HG03432 (cell line): ENCODE data around the gene PHACTR4.
"Not testable (repeated sequence)": the region's sequence is repeated elsewhere in the genome, so short reads cannot be mapped to it uniquely, and the experiment has no call there.

Experiments used
- ATAC-seq: cut with Tn5 transposase; IDR thresholded peaks from one replicate; pipeline ENCODE4 v1.9.1; 2021; ENCODE audit warnings: mild to moderate bottlenecking, moderate library complexity; ENCODE audit not compliant: unreplicated experiment

PHACTR4 gene

DNA sequence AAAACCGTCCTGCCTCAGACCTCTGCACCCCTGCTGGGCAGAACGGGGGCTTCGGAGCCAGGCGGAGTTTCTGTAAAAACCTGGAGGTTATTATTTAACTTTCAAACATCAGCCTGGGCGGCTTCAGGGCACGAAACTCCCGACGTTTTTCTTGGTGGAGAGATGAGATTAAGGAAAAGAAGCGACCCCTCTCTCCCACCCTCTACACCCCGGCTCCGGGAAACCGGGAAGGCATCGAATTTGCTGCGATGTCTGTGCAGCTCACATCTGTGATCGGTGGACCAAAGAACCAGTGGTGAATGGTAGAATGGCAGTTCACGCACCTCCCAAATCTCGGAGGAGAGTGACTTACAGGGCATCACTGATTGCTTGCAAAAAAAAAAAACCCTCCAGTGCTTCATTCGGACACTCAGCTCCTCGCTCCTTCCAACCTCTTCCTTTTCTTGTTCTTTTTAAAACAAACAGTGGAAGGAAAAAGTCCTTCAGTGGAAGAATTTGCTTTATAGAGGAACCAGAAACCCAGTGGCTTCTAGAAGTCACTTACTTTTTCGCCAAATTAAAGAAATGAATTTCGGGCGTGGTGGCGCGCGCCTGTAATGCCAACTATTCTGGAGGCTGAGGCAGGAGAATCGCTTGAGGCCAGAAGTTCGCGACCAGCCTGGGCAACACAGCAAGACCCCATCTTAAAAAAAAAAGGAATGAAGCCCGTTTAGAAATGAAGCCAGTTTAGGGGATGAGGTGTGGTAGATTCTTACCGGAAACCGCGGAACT lies 884 bp downstream of the PHACTR4 start:
- peak; percentile 11 for ATAC-seq

DNA sequence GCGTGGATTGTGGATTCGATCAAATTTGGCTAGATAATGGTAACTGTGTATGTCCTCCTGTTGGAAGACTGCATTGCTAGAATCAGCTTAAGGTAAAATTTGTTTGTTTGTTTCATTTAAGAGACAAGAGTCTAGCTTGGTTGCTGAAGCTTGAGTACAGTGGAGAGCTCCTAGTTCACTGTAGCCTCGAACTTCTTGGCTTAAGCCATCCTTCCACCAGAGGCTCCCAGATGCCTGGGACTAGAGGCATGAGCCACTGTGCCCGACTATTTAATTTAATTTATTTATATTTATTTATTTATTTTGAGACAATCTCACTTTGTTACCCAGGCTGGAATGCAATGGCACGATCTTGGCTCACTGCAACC lies 1.5 kb downstream of the PHACTR4 start:
- no peak for ATAC-seq

DNA sequence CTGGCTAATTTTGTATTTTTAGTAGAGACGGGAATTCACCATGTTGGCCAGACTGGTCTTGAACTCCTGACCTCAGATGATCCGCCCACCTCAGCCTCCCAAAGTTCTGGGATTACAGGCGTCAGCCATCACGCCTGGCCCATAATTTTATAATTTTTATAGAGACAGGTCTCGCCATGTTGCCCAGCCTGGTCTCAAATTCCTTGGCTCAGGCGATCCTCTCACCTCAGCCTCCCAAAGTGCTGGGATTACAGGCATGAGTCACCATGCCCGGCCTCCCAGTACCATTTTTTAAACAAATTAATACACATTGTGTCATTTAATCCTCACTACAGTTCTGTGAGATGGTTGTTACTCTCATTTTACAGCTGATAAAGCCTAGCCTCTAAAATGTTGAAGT lies 3.9 kb downstream of the PHACTR4 start:
- not testable (repeated sequence) for ATAC-seq

DNA sequence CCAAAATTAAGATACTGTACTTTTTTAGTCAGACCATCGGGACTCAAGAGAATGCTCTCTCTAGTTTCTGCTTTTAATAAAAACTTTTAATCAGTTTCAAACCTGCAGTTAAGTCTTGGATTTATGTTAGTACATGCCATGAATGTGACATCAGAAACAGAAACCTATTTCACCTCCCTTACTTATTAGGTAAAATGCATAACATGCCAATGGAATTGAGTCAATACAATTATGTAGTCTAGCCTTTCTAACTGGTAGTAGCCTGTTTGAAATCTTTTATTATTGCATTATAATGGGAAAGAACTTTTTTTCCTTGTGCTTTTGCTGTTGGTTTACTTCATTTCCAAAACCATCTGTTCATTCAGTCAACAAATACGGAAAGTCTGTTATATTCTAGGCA lies 4.8 kb downstream of the PHACTR4 start:
- ATAC-seq, result no peak

DNA sequence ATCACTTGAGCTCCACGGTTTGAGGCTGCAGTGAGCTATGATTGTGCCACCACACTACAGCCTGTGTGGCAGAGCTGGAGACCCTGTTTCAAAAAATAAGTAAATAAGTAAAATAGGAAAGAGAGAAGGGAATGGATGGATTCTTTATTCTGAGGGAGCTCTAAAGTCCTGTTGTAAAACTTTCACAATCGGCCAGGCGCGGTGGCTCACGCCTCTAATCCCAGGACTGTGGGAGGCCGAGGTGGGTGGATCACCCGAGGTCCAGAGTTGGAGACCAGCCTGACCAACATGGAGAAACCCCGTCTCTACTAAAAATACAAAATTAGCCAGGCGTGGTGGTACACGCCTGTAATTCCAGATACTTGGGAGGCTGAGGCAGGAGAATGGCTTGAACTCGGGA lies 6.1 kb downstream of the PHACTR4 start:
- ATAC-seq, result not testable (repeated sequence)

DNA sequence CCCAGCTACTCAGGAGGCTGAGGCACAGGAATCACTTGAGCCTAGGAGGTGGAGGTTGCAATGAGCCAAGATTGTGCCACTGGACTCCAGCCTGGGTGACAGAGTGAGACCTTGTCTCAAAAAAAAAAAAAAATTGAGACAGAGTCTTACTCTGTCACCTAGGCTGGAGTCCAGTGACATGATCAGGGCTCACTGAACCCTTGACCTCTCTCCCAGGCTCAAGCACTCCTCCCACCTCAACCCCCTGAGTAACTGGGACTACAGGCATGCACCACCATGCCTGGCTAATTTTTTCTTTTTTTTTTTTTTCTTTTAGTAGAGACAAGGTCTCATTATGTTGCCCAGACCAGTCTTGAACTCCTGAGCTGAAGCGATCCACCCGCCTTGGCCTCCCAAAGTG lies 6.7 kb downstream of the PHACTR4 start:
- ATAC-seq, result not testable (repeated sequence)

DNA sequence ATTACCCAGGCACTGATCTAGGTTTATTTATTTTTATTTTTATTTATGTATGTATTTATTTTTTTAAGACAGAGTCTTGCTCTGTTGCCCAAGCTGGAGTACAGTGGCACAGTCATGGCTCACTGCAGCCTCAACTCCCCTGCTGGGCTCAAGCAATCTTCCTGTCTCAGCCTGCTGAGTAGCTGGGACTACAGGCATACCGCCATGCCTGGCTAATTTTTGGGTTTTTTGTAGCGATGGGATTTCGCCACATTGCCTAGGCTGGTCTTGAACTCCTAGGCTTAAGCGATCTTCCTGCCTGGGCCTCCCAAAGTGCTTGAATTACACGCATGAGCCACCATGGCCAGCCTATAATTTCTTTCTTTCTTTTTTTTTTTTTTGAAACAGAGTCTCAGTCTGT lies 9.4 kb downstream of the PHACTR4 start:
- no peak for ATAC-seq

DNA sequence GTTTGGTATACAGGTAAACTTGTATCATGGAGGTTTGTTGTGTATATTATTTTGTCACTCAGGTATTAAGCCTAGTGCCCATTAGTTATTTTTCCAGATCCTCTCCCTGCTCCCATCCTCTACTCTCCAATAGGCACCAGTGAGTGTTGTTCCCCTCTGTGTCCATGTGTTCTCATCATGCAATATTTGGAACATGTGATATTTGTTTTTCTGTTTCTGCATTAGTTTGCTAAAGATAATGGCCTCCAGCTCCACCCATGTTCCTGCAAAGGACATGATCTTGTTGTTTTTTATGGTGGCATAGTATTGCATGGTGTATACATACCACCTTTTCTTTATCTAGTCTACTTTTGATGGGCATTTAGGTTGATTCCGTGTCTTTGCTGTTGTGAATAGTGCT lies 10.9 kb downstream of the PHACTR4 start:
- no peak for ATAC-seq

DNA sequence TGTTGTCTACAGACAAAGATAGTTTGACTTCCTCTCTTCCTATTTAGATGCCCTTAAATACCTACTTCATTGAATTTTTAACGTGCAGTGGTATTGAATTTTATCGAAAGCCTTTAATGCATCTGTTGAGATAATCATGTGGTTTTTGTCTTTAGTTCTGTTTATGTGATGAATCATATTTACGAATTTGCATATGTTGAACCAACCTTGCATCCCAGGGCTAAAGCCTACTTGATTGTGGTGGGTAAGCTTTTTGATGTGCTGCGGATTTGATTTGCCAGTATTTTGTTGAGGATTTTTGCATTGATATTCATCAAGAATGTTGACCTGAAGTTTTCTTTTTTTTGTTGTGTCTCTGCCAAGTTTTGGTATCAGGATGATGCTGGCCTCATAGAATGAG lies 14.2 kb downstream of the PHACTR4 start:
- ATAC-seq, result not testable (repeated sequence)

DNA sequence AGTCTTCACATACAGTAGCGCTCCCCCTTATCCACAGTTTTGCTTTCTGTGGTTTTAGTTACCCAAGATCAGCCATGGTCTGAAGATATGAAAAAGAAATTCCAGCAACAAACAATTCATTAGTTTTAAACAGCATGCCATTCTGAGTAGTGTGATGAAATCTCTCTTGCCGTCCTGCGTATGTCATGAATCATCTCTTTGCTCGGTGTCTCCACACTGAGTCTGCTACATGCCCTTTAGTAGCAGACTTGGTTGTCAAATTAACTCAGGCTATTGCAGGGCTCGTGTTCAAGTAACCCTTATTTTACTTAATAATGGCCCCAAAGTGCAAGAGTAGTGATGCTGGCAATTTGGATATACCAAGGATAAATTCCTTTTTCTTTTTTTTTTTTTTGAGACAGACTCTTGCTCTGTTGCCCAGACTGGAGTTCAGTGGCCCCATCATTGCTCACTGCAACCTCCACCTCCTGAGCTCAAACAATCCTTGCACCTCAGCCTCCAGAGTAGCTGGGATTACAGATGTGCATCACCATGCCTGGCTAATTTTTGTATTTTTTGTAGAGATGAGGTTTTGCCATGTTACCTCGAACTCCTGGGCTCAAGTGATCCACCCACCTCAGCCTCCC lies 22.6 kb downstream of the PHACTR4 start:
- no peak for ATAC-seq

DNA sequence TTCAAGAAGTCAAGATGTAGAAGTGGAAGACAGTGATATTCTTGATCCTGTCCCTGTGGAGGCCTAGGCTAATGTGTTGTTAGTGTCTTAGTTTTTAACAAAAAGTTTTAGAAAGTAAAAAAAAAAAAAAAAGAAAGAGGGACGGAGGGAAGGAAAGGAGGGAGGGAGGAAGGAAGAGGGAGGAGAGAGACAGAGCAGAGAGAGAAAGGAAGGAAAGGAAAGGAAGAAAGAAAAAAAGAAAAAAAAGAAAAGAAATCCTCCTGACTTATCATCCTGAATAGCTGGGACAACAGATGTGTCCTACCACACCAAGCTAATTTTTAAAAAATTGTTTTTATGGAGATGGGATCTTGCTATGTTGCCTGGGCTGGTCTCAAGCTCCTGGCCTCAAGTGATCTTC lies 24.6 kb downstream of the PHACTR4 start:
- no peak for ATAC-seq

DNA sequence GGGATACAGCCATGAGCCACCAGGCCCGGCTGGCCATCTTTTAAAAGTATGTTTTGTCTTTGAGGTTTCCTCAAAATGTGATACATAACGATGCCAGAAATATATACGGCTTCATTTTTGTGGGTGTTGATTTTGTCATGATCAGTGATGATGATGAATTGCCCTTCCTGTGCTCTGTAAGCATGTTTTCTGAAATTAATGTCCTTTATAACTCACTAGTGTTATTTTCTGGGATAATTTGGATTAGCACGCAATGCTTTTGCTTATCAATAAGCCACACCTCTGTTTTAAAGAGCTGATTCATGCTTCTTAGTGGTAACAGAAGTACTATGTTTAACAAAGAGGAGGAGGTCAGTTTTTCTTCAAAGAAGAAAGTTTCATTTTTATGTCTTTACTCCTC lies 25.6 kb downstream of the PHACTR4 start:
- ATAC-seq, result no peak

DNA sequence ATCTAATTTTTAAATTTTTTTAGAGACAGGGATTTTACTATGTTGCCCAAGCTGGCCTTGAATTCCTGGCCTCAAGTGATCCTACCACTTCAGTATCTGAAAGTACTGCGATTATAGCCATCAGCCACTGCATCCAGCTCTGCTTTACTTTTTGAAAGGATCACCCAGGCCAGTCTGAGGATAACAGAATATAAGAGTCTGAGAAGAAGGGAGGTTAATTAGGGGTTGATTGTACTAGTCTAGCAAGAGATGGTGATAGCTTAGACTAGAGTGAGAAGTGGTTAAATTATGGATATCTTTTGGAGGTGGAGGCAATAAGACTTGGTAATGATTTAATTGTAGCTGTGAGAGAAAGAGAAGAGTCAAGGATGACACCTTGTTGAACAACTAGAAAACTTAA lies 32.2 kb downstream of the PHACTR4 start:
- ATAC-seq, result no peak

DNA sequence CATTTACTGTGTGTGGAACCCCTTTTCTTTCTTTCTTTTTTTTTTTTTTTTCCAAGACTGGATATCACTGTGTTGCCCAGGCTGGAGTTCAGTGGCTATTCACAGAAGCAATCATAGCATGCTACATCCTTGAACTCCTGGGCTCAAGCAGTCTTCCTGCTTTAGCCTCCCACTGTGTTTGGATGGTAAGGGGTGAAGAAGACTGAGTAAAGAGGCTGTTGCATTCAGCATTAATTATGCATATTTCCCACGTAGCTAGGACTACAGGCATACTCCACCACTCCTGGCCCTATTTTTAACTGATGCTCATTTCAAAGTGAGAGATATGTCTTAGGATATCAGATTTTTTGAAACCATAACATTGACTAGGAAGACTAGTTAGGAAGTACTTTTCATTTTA lies 39.5 kb downstream of the PHACTR4 start:
- ATAC-seq, result no peak

DNA sequence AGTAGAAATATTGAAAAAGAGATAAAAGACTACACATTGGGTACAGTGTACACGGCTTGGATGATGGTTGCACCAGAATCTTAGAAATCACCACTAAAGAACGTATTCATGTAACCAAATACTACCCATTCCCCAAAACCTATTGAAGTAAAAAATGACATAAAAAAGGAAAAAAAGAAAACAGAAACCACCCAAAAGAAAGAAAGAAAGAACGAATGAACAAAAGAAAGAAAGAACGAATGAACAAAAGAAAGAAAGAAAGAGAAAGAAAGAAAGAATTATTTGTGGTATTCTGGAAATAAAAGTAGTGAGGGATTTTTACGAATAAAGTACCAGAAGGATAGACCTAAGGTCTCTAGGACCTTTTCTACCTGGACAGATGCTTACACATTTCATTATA lies 42.1 kb downstream of the PHACTR4 start:
- no peak for ATAC-seq

DNA sequence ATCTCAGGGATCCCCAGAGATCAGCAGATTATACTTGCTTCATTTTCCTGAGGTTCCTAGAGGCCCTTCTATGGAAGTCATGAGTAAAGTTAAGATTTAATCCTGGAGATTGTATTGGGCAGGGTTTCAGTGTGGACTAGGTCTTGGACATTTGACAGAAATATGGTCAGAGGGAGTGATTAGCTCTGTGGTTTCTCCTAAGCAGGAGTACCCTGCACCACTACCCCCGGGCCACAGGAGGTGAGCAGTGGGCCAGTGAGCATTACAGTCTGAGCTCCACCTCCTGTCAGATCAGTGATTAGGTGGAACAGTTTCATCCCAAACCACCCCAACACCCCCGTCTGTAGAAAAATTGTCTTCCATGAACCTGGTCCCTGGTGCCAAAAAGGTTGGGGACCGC lies 43.2 kb downstream of the PHACTR4 start:
- no peak for ATAC-seq

DNA sequence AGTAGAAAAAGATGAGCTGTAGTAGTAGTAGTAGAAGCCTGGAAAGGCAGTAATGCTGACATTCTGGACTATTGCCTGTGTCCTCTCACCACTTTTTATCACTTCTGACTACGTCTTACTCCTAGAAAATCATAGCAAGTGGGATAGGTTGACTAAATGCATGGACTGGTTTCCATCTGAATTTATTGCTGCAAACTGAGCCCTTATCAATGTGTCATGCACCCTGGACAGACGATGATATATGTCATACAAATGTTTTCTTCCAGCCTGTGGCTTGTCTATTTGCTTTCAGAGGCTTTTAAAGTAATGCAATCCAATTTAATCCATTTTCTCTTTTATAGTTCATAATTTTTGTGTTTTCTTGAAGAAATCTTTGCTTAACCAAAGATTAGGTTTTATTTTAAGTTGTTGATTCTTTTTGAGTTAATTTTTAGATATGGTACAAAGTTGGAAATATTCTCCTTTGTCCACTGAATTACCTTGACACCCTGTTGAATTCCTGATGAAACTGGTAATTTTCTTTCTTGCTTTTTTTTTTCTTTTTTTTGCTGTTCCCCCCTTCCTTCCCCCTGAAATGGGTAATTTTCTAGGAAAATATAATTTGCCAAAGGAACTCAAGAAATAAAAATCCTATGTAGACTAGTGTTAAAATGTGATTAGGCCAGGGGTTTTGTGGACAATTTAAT lies 47.1 kb downstream of the PHACTR4 start:
- no peak for ATAC-seq

DNA sequence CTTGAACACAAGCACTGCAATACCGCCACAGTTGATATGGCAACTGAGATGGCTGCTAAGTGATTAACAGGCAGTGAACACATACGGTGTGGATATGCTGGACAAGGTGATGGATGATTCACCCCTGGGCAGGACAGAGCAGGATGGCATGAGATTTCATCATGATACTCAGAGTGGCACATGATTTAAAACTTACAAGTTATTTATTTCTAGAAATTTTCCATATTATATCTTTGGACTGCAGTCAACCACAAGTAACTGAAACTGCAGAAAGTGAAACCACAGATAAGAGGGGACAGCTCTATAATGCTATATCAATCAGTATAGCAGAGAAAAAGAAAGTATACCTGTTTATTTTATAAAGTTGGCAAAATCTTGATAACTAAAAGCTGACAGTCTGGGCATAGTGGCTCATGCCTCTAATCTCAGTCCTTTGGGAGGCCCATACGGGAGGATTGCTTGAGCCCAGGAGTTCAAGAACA lies 47.9 kb downstream of the PHACTR4 start:
- no peak for ATAC-seq

DNA sequence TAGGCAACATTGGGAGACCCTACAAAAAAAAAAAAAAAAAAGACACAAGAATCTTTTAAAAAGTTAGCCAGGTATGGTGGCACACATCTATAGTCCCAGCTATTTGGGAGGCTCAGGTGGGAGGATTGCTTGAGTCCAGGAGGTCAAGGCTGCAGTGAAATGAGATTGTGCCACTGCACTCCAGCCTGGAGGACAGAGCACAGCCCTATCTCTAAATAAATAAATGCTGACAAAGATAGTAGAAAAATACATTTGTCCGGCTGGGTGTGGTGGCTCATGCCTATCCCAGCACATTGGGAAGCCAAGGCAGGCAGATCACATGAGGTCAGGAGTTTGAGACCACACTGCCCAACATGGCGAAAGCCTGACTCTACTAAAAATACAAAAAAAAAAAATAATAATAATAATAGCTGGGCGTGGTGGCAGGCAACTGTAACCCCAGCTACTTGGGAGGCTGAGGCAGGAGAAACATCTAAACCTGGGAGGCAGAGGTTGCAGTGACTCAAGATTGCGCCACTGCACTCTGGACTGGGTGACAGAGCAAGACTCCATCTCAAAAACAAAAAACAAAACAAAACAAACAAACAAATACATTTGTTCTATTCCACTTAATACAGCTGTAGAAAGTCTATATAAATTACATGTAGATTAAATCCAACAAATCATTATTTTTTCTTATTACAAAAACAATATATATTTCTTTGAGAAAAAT lies 48.5 kb downstream of the PHACTR4 start:
- ATAC-seq, result no peak

DNA sequence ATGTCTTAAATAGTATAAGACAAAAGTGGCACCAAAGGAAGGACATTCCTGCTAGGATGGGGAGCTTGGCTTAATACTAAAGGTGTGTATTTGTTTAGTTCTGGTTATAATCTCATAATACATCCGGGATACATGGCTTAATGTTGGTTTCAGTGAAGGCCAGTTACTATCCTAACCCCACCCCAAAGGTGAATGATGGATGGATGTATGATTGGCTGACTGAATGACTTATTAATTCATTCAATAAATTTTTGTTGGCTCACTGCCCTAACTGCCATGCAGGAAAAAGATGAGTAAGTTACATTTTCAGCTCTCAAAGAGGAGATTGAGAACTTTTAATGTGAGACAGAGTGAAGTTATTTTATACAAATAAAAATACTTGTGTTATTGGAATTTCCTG lies 52.2 kb downstream of the PHACTR4 start:
- ATAC-seq, result no peak

DNA sequence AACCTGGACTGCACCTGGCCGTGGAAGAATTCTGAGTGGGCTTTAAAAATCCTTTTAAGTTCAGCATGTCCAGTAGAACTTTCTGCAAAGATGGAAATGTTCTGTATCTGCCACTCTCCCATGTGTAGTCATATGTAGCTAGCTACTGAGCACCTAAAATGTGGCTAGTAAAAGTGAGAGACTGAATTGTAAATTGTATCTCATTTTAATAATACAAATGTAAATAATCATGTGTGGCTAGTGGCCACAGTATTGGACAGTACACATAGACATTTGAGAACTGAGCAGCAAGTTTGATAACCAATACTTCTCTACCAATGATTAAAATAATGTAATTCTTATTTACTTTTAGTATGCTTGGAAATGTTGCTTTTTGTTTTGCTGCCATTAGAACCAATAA lies 57.3 kb downstream of the PHACTR4 start:
- no peak for ATAC-seq
